OCI-LY7 (cell line): Measurements from ENCODE around the gene RBMS1. TPM values are rescaled to one million over a fixed set of nuclear protein-coding genes. Genes with fewer than 3 reads are reported as not detected.

Experiments used
- BruUV-seq: library from RNA; stranded (reverse); fragments of 400-500 nt; replicated peaks from 2 replicates; lab custom pipeline; 2021; lab: Mats Ljungman, UMichigan
- CTCF ChIA-PET: fragments of 300-600 bp; sonication (Branson Sonifier 250); formaldehyde crosslinking; loops from one replicate; lab custom pipeline; 2022; ENCODE audit warnings: antibody characterized with exemption; ENCODE audit not compliant: unreplicated experiment; lab: Charles Lee
- POLR2A ChIA-PET: fragments of 300-600 bp; sonication (Branson Sonifier 250); formaldehyde crosslinking; loops from one replicate; lab custom pipeline; 2022; ENCODE audit warnings: antibody characterized with exemption; lab: Charles Lee
- DNase-seq: peaks from one replicate; pipeline ENCODE4 v3.0.0-alpha.2; 2015; ENCODE audit warnings: low spot score
- H2AFZ ChIP-seq: fragments of 200-600 bp; sonication (generic), shearing (Covaris generic); 2 replicates; pipeline ENCODE4 v1.6.1; 2014; ENCODE audit warnings: mild to moderate bottlenecking, antibody characterized with exemption, low read length, moderate library complexity
- H3K27ac ChIP-seq: fragments of 200-600 bp; sonication (generic); 2 replicates; pipeline ENCODE4 v1.5.1; 2014; ENCODE audit warnings: mixed run types, low read depth, mild to moderate bottlenecking, moderate library complexity, low read length, inconsistent platforms; ENCODE audit not compliant: poor library complexity, severe bottlenecking
- H3K36me3 ChIP-seq: fragments of 200-600 bp; sonication (generic); 2 replicates; pipeline ENCODE4 v1.6.1; 2014; ENCODE audit warnings: mild to moderate bottlenecking, antibody characterized with exemption, low read length, moderate library complexity, mixed read lengths; ENCODE audit not compliant: insufficient read depth
- H3K4me1 ChIP-seq: fragments of 200-600 bp; sonication (generic); 2 replicates; pipeline ENCODE4 v1.5.1; 2014; ENCODE audit warnings: mild to moderate bottlenecking, low read length; ENCODE audit not compliant: insufficient read depth, poor library complexity, severe bottlenecking
- H3K4me2 ChIP-seq: fragments of 200-600 bp; sonication (generic); 2 replicates; pipeline ENCODE4 v1.6.1; 2014; ENCODE audit warnings: mild to moderate bottlenecking, low read length
- H3K4me3 ChIP-seq: fragments of 200-600 bp; sonication (generic); 2 replicates; pipeline ENCODE4 v1.5.1; 2014; ENCODE audit warnings: mild to moderate bottlenecking, low read depth, low read length; ENCODE audit not compliant: poor library complexity, severe bottlenecking
- H3K79me2 ChIP-seq: fragments of 200-600 bp; sonication (generic); 2 replicates; pipeline ENCODE4 v1.6.1; 2016; ENCODE audit warnings: low read depth, mild to moderate bottlenecking, low read length, moderate library complexity, mixed read lengths; ENCODE audit not compliant: insufficient read depth
- H3K9me2 ChIP-seq: fragments of 200-600 bp; sonication (generic); 2 replicates; pipeline ENCODE4 v1.6.1; 2016; ENCODE audit warnings: mild to moderate bottlenecking, low read length, mixed read lengths; ENCODE audit not compliant: insufficient read depth
- H3K9me3 ChIP-seq: fragments of 200-600 bp; sonication (generic); 2 replicates; pipeline ENCODE4 v1.6.1; 2014; ENCODE audit warnings: mild to moderate bottlenecking, mixed run types, low read length, mixed read lengths
- H4K20me1 ChIP-seq: fragments of 200-600 bp; sonication (generic); 2 replicates; pipeline ENCODE4 v1.6.1; 2014; ENCODE audit warnings: mild to moderate bottlenecking, antibody characterized with exemption, low read length, moderate library complexity, mixed read lengths; ENCODE audit not compliant: insufficient read depth
- EZH2phosphoT487 ChIP-seq: fragments of 200-600 bp; sonication (generic); IDR thresholded peaks from 2 replicates; pipeline ENCODE4 v1.6.1; 2018; ENCODE audit warnings: low read depth, borderline replicate concordance, mild to moderate bottlenecking, mixed run types, antibody characterized with exemption, low read length, moderate library complexity, mixed read lengths
- intact Hi-C: fragments of 100-400 bp; cut with micrococcal nuclease; formaldehyde crosslinking; loops from one replicate; pipeline ENCODE4 v1.10.0; 2022; ENCODE audit not compliant: unreplicated experiment
- total RNA-seq, 2 experiments: library from RNA; depleted of rRNA in 1 of 2; stranded (reverse); fragments of >200 nt in 1 of 2; shearing (Covaris generic) in 1 of 2; gene quantifications; 2 replicates each; pipeline ENCODE4 v1.2.3, GENCODE V29; 2014 to 2022
- TF ChIP-seq, protein P1 (sequence below): fragments of 200-600 bp; sonication (generic); conservative IDR thresholded peaks from 2 replicates; pipeline ENCODE4 v1.5.1; 2014; ENCODE audit warnings: mild to moderate bottlenecking, antibody characterized with exemption, low read length, moderate library complexity, mixed read lengths

The RBMS1 gene
- total RNA-seq, 2 experiments from 2014 or later = 29.5 to 35.7 TPM

GRCh38 chr2:160402501-160402900 lies 91.1 kb downstream of the RBMS1 start:
- H3K4me2 ChIP-seq = no peak overlapping the region; the same call in 1 of the 2 replicates
- H3K4me3 ChIP-seq = no peak overlapping the region
- DNase-seq = no peak
- BruUV-seq = no TSS peak
- peaks cover 75% of the 10 kb centered on the region for H3K4me1 ChIP-seq
- H3K79me2 ChIP-seq = peaks cover 56% of the 10 kb centered on the region; the same call in 1 of the 2 replicates
- H3K9me3 ChIP-seq = no peaks in the 10 kb centered on the region
- no peaks in the 10 kb centered on the region for H3K9me2 ChIP-seq
- H3K27ac ChIP-seq = no peak overlapping the region
- H3K36me3 ChIP-seq = no peaks in the 10 kb centered on the region
- intact Hi-C loops = loop anchor here (10.0 kb wide), 2 partner anchors 692 to 842 kb away; no protein-coding TSS in a partner anchor
- H4K20me1 ChIP-seq = no peaks in the 10 kb centered on the region
- TF ChIP-seq EZH2phosphoT487 = no peak
- TF ChIP-seq, protein P1, sequence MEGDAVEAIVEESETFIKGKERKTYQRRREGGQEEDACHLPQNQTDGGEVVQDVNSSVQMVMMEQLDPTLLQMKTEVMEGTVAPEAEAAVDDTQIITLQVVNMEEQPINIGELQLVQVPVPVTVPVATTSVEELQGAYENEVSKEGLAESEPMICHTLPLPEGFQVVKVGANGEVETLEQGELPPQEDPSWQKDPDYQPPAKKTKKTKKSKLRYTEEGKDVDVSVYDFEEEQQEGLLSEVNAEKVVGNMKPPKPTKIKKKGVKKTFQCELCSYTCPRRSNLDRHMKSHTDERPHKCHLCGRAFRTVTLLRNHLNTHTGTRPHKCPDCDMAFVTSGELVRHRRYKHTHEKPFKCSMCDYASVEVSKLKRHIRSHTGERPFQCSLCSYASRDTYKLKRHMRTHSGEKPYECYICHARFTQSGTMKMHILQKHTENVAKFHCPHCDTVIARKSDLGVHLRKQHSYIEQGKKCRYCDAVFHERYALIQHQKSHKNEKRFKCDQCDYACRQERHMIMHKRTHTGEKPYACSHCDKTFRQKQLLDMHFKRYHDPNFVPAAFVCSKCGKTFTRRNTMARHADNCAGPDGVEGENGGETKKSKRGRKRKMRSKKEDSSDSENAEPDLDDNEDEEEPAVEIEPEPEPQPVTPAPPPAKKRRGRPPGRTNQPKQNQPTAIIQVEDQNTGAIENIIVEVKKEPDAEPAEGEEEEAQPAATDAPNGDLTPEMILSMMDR = no peak
- ChIA-PET POLR2A (interaction anchor here (2.2 to 3.8 kb wide), 3 partner anchors 10 to 25 kb away, joined by 7 to 30 read pairs (median 14); no protein-coding TSS in a partner anchor), CTCF (no interaction called here)
- no peak overlapping the region for H2AFZ ChIP-seq

GRCh38 chr2:160401895-160402294 lies 91.7 kb downstream of the RBMS1 start:
- Histone ChIP-seq H3K36me3 (no peaks in the 10 kb centered on the region), H3K9me2 (no peaks in the 10 kb centered on the region), H4K20me1 (no peaks in the 10 kb centered on the region), H3K79me2 (peaks cover 56% of the 10 kb centered on the region; the same call in 1 of the 2 replicates), H3K4me2 (peak overlapping the region; percentile 6; the same call in 1 of the 2 replicates), H3K4me1 (peaks cover 75% of the 10 kb centered on the region), H2AFZ (no peak overlapping the region), H3K4me3 (no peak overlapping the region), H3K9me3 (no peaks in the 10 kb centered on the region), H3K27ac (no peak overlapping the region)
- DNase-seq = no peak
- CTCF ChIA-PET = no interaction called here
- no peak for TF ChIP-seq EZH2phosphoT487
- TF ChIP-seq, protein P1 = no peak
- intact Hi-C loops = loop anchor here (10.0 kb wide), 2 partner anchors 693 to 843 kb away; no protein-coding TSS in a partner anchor
- no TSS peak for BruUV-seq
- POLR2A ChIA-PET = interaction anchor here (3.8 kb wide), 1 partner anchor 10 kb away, joined by 30 read pairs; no protein-coding TSS in a partner anchor

DNA sequence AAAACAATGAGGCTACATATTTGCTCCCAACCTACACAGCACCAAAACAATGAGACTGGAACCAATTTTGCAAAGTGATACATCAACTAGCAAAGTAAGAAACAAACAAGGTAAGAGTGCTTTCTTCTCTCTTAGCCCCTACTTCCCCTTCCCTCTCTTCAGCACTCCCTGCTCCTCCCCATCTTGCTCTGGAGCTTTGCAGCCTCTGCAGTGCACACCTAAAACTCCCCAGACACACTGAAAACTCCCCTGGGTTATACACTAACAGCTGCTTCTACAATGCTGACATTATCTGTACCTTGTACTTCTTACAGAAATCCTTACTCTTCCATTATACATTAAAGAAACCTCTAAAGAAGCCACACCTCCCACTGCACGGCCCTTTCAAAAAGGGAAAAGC lies 93.7 kb downstream of the RBMS1 start:
- Histone ChIP-seq H3K79me2 (peaks cover 43% of the 10 kb centered on the region; the same call in 1 of the 2 replicates), H2AFZ (no peak overlapping the region), H3K4me1 (peaks cover 60% of the 10 kb centered on the region), H3K4me3 (no peak overlapping the region), H3K9me2 (no peaks in the 10 kb centered on the region), H4K20me1 (no peaks in the 10 kb centered on the region), H3K4me2 (peak overlapping the region; percentile 35; the same call in 1 of the 2 replicates), H3K36me3 (no peaks in the 10 kb centered on the region), H3K27ac (no peak overlapping the region), H3K9me3 (0 out of 2 replicates have a peak, but pooled peaks cover under 1% of the 10 kb centered on the region)
- no peak for DNase-seq
- ChIA-PET POLR2A (interaction anchor here (0.6 to 1.2 kb wide), 12 partner anchors 8 to 291 kb away, joined by 3 to 8 read pairs (median 3); no protein-coding TSS in a partner anchor), CTCF (interaction anchor here (0.7 kb wide), 2 partner anchors 13 to 23 kb away, joined by 3 read pairs; no protein-coding TSS in a partner anchor)
- intact Hi-C loops = loop anchor here (10.0 kb wide), 2 partner anchors 695 to 845 kb away; no protein-coding TSS in a partner anchor
- no TSS peak for BruUV-seq
- TF ChIP-seq, protein P1 = no peak
- no peak for TF ChIP-seq EZH2phosphoT487
